ENCODE measurements around the gene MARCHF9.

MARCHF9 gene

DNA sequence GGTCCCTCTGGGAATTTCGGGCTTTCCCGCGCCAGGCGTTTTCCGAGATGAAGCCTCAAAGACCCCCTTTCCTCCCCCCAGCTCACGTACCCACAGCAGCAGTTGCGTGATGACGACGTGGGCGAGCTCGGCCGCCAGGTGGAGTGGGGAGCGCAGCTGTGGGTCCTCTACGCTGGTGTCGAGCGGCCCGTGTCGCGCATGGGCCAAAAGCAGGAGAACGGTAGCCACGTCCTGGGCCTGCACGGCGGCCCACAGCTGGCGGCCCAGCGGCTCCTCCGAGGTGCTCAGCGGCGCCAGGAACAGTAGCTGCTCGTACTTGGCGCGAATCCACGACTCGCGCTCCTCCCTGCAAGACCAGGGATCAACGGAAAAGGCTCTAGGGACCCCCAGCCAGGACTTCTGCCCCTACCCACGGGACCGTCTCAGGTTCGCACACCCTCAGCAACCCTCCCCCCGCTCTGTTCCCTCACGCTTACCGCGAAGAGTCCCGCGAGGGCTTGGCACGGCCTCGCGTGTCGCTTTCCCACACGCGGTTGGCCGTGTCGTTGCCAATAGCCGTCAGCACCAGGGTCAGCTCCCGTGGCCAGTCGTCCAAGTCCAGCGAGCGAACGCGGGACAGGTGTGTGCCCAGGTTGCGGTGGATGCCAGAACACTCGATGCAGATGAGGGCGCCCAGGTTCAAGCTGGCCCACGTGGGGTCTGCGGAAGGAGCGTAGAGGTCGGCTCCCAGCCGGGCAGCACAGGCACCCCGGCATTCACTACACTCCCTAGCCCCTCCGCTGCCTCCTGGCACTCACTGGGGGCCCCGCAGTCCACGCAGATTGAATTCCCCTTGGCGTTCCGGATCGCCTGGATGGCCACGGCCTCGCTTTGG is 27.8 kb upstream of the MARCHF9 start:
- no peak for TF ChIP-seq ZFX (IDR thresholded peaks at IDR 0.05)
- TF ChIP-seq, protein P1, sequence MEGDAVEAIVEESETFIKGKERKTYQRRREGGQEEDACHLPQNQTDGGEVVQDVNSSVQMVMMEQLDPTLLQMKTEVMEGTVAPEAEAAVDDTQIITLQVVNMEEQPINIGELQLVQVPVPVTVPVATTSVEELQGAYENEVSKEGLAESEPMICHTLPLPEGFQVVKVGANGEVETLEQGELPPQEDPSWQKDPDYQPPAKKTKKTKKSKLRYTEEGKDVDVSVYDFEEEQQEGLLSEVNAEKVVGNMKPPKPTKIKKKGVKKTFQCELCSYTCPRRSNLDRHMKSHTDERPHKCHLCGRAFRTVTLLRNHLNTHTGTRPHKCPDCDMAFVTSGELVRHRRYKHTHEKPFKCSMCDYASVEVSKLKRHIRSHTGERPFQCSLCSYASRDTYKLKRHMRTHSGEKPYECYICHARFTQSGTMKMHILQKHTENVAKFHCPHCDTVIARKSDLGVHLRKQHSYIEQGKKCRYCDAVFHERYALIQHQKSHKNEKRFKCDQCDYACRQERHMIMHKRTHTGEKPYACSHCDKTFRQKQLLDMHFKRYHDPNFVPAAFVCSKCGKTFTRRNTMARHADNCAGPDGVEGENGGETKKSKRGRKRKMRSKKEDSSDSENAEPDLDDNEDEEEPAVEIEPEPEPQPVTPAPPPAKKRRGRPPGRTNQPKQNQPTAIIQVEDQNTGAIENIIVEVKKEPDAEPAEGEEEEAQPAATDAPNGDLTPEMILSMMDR (conservative IDR thresholded peaks at IDR 0.05): no peak
- H3K27ac ChIP-seq: peak overlapping the region; percentile 9; the same call in 1 of the 2 replicates

DNA sequence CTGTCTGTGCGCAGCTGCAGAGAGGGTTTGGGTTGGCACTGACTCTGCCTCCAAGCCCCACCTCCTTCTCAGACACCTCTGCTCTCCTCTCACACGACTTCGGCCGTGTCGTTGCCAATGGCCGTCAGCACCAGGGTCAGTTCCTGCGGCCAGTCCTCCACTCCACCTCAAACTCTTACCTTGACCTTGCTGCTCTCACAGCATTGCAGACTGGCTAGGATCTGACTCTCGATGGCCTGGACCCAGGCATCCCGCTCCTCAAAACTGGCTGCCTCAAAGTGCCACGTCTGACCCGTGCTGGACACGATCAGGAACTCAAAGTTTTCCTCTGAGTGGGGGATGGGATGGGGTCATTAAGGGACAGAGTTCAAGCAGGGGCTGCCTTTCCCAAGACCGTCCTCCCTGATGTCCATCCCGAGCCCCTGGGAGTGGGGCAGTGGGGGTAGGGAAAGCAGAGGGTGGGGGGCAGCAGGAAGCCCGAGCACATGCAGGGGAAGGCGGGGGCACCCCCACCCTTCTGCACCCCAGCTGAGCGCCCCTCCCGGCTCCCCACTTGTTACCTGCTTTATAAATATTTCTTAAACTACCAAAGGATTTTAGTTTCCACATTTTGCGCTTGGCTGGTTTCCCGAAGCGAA is 27.0 kb upstream of the MARCHF9 start:
- H3K27ac ChIP-seq: no peak overlapping the region
- no peak for TF ChIP-seq ZFX (IDR thresholded peaks at IDR 0.05)
- TF ChIP-seq, protein P1 (conservative IDR thresholded peaks at IDR 0.05): no peak

DNA sequence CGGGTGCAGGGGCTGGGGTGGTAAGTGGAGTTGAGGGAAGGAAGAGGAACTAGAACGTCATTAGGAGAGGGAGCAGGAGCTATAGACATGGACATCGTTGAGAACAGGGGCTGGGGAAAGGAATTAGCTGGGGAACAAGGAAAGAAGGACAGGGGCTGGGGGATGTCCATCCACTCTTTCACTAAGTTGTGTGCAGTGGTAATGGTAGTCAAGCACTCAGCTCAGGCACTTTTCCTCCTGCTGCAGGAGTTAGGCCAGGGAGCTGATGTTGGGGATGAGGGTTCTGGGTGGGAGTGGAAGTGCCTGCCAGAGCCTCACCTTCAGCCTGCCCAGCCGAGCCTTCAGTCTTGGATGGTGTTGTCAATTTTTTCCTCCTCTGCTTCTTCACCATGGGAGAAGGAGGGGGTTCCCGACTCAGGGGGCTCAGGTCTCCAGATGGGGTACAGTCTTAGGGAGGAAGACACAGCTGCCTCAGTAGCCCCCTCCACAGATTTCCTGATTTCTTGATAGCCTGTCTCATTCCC is 25.5 kb upstream of the MARCHF9 start:
- TF ChIP-seq, protein P1 (conservative IDR thresholded peaks at IDR 0.05): no peak
- TF ChIP-seq ZFX (IDR thresholded peaks at IDR 0.05): no peak
- no peak overlapping the region for H3K27ac ChIP-seq

DNA sequence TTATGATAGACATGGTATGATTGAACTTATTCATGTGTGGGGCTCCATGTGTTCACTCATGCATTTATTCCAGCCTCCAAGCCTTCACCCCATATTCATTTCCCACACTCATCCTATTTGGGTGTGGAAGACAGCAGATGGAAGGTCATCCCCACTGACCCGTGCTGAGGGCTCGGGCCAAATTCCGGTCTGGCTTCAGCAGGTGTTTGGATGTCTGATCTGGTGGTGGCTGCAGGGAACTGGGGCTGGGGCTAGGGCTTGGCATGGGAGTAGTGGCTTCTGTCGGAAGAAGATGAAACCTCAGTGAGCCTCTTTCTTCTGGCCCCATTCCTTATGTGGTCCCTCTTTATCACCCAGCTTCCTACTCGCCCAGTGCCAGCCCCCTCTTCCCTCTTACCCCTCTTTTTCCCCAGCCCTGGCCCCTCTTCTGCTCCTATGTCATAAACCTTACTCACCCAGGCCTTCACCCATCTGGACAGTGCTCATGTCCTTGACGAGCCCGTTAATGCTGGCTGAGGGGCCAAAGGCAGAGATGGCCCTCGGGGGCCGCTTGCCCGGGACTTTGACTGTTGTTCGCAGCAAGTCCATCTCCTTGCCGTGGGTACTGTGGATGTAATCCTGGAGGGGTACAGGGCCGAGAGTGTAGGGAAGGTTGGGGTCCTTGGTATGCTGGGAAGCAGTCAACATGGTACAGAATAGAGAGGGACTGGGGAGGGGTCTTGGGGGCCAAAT is 24.4 kb upstream of the MARCHF9 start:
- TF ChIP-seq, protein P1 (conservative IDR thresholded peaks at IDR 0.05): no peak
- no peak for TF ChIP-seq ZFX (IDR thresholded peaks at IDR 0.05)
- no peak overlapping the region for H3K27ac ChIP-seq

DNA sequence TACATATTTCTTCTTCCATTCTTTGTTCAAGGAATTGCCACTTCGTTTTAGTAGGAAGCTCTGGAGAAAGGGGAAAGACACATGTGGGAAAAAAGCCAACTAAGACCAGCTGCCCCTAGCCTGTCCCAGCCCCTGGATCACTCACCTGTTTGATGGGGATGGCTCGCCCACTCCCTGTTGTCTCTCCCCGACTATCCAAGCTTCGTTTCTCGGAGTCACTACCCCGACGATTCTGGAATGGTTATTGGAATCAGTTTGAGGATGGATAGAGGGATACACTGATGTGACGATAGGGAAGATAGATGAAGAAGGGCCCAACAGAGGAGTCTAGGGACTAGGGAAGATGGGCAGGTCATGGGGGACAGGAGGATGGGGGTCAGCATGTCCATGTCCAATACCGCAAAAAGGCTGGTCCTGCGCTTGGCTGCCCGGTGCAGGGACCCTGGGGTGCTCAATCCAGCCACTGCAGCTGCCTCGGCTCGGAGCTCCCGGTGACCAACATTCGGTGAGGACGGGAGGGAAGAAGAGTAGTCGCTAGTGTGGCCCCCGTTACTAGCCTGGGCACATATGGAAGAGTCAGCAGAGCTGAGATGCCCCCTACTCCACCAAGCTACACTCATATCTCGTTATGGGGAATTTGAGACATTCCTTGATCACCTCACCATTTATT is 23.4 kb upstream of the MARCHF9 start:
- H3K27ac ChIP-seq: no peak overlapping the region
- TF ChIP-seq, protein P1 (conservative IDR thresholded peaks at IDR 0.05): no peak
- no peak for TF ChIP-seq ZFX (IDR thresholded peaks at IDR 0.05)

DNA sequence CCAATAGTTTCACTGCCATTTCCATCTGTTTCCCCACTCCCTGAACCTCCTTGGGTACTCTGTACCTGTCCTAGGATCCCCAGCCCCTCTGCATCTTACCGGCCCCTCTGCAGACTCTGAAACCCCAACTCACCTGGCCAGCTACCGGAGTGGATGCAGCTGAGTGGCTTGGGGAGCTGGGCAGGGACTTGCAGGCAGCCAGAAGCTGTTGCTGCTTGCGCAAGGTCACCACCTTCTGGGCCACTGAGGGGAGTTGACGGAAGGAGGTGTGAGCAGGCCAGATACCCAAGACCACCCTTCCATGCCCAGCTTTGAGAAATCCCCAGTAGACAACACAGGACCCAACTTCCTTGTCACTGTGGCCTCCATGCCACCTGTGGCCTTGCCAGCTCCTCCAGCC is 22.6 kb upstream of the MARCHF9 start:
- no peak overlapping the region for H3K27ac ChIP-seq
- TF ChIP-seq, protein P1 (conservative IDR thresholded peaks at IDR 0.05): no peak
- TF ChIP-seq ZFX (IDR thresholded peaks at IDR 0.05): no peak
